ENCODE measurements around the gene PRKCSH.

DNA sequence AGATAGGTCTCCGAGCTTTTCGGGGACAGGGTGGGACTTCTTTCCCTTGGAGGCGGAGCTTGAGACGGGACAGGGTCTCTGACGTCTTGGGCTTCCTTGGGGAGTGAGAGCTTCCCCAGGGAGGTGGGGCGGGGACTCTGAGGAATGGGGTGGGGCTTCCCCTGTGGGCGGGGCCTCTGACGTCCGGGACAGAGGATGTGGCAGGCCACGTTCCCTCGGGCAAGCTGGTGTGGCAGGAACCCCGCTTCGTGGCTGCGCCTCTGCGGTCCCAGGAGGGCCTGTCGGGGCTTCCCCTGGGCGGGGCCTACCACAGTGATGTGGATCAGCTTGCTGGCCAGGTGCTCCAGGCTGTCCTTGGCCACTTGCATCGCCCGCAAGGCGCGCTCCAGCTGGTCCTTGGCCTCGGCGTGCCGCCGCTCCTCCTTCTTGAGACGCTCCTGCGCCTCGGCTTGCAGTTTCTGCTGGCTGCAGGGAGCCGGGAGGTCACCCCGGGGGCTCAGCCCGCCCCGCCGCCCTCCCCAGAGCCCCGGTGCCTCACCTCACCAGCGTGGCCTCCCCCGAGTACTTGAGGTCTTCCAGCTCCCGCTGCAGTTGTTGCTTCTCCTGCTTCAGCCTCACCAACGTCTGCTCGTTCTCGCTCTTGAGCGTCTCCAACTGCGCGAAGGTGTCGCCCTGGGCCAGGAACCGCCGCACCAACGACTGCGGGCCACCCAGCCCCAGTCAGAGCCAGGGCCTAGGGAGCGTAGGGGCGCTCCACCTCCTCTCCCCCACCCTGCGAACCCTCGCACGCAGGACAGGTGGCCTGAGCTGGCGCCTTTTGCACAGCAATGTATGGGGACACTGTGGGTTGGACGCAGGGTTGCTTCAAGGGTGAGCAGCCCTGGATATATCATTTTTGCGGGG, 13.0 kb upstream of the PRKCSH start:
- no peak for TF ChIP-seq EZH2phosphoT487 (IDR thresholded peaks at IDR 0.05; ENCODE audit: borderline replicate concordance)
- TF ChIP-seq, protein P1, sequence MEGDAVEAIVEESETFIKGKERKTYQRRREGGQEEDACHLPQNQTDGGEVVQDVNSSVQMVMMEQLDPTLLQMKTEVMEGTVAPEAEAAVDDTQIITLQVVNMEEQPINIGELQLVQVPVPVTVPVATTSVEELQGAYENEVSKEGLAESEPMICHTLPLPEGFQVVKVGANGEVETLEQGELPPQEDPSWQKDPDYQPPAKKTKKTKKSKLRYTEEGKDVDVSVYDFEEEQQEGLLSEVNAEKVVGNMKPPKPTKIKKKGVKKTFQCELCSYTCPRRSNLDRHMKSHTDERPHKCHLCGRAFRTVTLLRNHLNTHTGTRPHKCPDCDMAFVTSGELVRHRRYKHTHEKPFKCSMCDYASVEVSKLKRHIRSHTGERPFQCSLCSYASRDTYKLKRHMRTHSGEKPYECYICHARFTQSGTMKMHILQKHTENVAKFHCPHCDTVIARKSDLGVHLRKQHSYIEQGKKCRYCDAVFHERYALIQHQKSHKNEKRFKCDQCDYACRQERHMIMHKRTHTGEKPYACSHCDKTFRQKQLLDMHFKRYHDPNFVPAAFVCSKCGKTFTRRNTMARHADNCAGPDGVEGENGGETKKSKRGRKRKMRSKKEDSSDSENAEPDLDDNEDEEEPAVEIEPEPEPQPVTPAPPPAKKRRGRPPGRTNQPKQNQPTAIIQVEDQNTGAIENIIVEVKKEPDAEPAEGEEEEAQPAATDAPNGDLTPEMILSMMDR (conservative IDR thresholded peaks at IDR 0.05; ENCODE audit: low read length), result no peak

Data from Loucy (cell line).